CD14-positive monocyte (primary cell): Measurements from ENCODE around the gene ATRN. TPM values are rescaled to one million over a fixed set of nuclear protein-coding genes. Genes with fewer than 3 reads are reported as not detected.

ENCODE experiments used
- DNase-seq, 3 donors: peaks; one replicate each; pipeline ENCODE4 v3.0.0-alpha.2; 2011 to 2022
- H2AFZ ChIP-seq: 2 replicates; pipeline ENCODE4 v1.6.0; 2012; ENCODE audit warnings: mild to moderate bottlenecking, low read depth, low read length, inconsistent platforms; ENCODE audit not compliant: insufficient read depth, poor library complexity, severe bottlenecking
- H3K27ac ChIP-seq, 2 donors: 1 replicate in 1 of 2; 2 replicates in 1 of 2; pipeline ENCODE4 v1.5.1; 2012 to 2013; ENCODE audit warnings: low read length in 2 of 2, control low read depth in 1 of 2, inconsistent platforms in 1 of 2, low read depth in 1 of 2, mild to moderate bottlenecking in 1 of 2
- H3K27me3 ChIP-seq, 2 donors: one replicate each; pipeline versions ENCODE4 v1.6.0 to v1.6.1; 2011 to 2013; ENCODE audit warnings: low read length in 2 of 2; ENCODE audit not compliant: control insufficient read depth in 2 of 2, insufficient read depth in 2 of 2
- H3K36me3 ChIP-seq, 2 donors: replicated peaks in 1 of 2; 1 replicate in 1 of 2; 2 replicates in 1 of 2; pipeline versions ENCODE4 v1.5.1 to v1.6.1; 2012 to 2013; ENCODE audit warnings: low read length in 2 of 2, control low read depth in 1 of 2, inconsistent platforms in 1 of 2, mild to moderate bottlenecking in 1 of 2; ENCODE audit not compliant: insufficient read depth in 2 of 2, control insufficient read depth in 1 of 2
- H3K4me1 ChIP-seq, 2 donors: 1 replicate in 1 of 2; 2 replicates in 1 of 2; pipeline versions ENCODE4 v1.5.1 to v1.6.1; 2012 to 2013; ENCODE audit warnings: low read length in 2 of 2, control low read depth in 1 of 2, inconsistent platforms in 1 of 2, mild to moderate bottlenecking in 1 of 2, moderate library complexity in 1 of 2; ENCODE audit not compliant: insufficient read depth in 2 of 2, control insufficient read depth in 1 of 2
- H3K4me2 ChIP-seq: replicated peaks from 2 replicates; pipeline ENCODE3; 2012; ENCODE audit warnings: low read length, moderate library complexity, mild to moderate bottlenecking; ENCODE audit not compliant: poor library complexity, severe bottlenecking; ENCODE audit errors: extremely low read depth
- H3K4me3 ChIP-seq, 3 experiments: fragments of 200-600 bp in 1 of 3; sonication (generic) in 1 of 3; replicated peaks in 1 of 3; 1 replicate in 2 of 3; 2 replicates in 1 of 3; pipeline ENCODE4 v1.5.1; 2011 to 2013; ENCODE audit warnings: low read length in 3 of 3, mild to moderate bottlenecking in 3 of 3, control low read depth in 2 of 3, low read depth in 2 of 3, inconsistent platforms in 1 of 3, moderate library complexity in 1 of 3
- H3K79me2 ChIP-seq: 2 replicates; pipeline ENCODE4 v1.6.0; 2012; ENCODE audit warnings: mild to moderate bottlenecking, control low read depth, inconsistent platforms, low read length, moderate library complexity; ENCODE audit not compliant: insufficient read depth
- H3K9ac ChIP-seq: 2 replicates; pipeline ENCODE4 v1.6.0; 2017; ENCODE audit warnings: low read length, mild to moderate bottlenecking; ENCODE audit not compliant: insufficient read depth, poor library complexity, severe bottlenecking
- H3K9me3 ChIP-seq, 2 donors: replicated peaks in 1 of 2; 1 replicate in 1 of 2; 2 replicates in 1 of 2; pipeline versions ENCODE4 v1.5.1 to v1.6.1; 2012 to 2013; ENCODE audit warnings: low read length in 2 of 2, control low read depth in 1 of 2; ENCODE audit not compliant: control insufficient read depth in 1 of 2, insufficient read depth in 1 of 2
- H4K20me1 ChIP-seq: 2 replicates; pipeline ENCODE4 v1.6.0; 2012; ENCODE audit warnings: mild to moderate bottlenecking, low read length, control low read depth, moderate library complexity; ENCODE audit not compliant: insufficient read depth
- H3K27ac Mint-ChIP-seq, 7 donors: one replicate each; pipeline ENCODE4 v1.8.0; 2020; ENCODE audit warnings: mild to moderate bottlenecking in 7 of 7, mixed read lengths in 7 of 7, moderate library complexity in 6 of 7, inconsistent platforms in 2 of 7
- H3K27me3 Mint-ChIP-seq, 3 donors: one replicate each; pipeline ENCODE4 v1.8.0; 2021 to 2022; ENCODE audit warnings: low read depth in 3 of 3, mild to moderate bottlenecking in 3 of 3, mixed read lengths in 3 of 3, moderate library complexity in 3 of 3, inconsistent platforms in 1 of 3
- H3K36me3 Mint-ChIP-seq, 2 donors: one replicate each; pipeline ENCODE4 v1.8.0; 2020; ENCODE audit warnings: mixed read lengths in 2 of 2, inconsistent platforms in 1 of 2, mild to moderate bottlenecking in 1 of 2
- H3K4me1 Mint-ChIP-seq: one replicate; pipeline ENCODE4 v1.8.0; 2020; ENCODE audit warnings: mild to moderate bottlenecking, mixed read lengths
- H3K4me3 Mint-ChIP-seq, 2 donors: one replicate each; pipeline ENCODE4 v1.8.0; 2020; ENCODE audit warnings: mild to moderate bottlenecking in 2 of 2, mixed read lengths in 2 of 2, moderate library complexity in 1 of 2
- H3K9me3 Mint-ChIP-seq, 7 donors: one replicate each; pipeline ENCODE4 v1.8.0; 2020 to 2022; ENCODE audit warnings: mixed read lengths in 7 of 7, mild to moderate bottlenecking in 6 of 7, moderate library complexity in 6 of 7, inconsistent platforms in 2 of 7
- WGBS: methylation state at CpG from one replicate; pipeline ENCODE4 v1.1.5; 2013; ENCODE audit warnings: missing lambda C conversion rate; ENCODE audit not compliant: insufficient coverage; 5-methylcytosine and 5-hydroxymethylcytosine counted together
- intact Hi-C, 2 donors: fragments of 100-400 bp; cut with micrococcal nuclease; formaldehyde crosslinking; loops; one replicate each; pipeline versions ENCODE4 v1.15.0 to v1.15.1; 2023
- polyA plus RNA-seq, 3 donors: library from polyadenylated mRNA; depleted of rRNA in 1 of 3; unstranded in 2 of 3; stranded (reverse) in 1 of 3; fragments of 300-500 nt in 2 of 3; fragments of >200 nt in 1 of 3; fragmentation: Illumina TruSeq in 2 of 3; gene quantifications; 1 replicate in 2 of 3; 2 replicates in 1 of 3; pipeline ENCODE4 v1.2.3, GENCODE V29; 2012 to 2021
- TF ChIP-seq, protein P1 (sequence below): fragments of 200-600 bp; IDR thresholded peaks from one replicate; pipeline ENCODE4 v1.8.0; 2022; ENCODE audit warnings: antibody characterized with exemption, mild to moderate bottlenecking

ATRN gene
- polyA plus RNA-seq, 3 donors = 10.2 to 17.4 (median 11.5) TPM

DNA sequence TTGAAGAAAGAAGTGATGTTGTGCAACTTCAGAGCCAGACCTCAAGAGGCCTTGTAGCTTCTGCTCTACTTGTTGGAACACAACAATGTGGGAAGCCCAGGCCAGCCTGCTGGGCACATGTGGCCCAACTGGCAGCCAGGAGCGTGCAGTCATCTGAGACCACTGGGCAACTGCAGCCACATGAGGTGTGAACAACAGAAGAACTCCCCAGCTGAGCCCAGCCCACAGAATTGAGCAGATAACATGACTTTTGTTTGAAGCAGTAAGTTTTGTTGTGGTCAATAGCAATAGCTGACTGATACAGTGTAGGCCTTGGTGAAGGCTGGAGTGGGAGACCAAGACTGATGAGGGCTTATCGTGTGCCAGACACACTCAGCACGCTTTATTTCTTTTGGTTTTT lies 219.6 kb downstream of the ATRN start:
- H2AFZ ChIP-seq = no peak overlapping the region
- H3K4me2 ChIP-seq = no peak overlapping the region
- no peaks in the 10 kb centered on the region for H4K20me1 ChIP-seq
- Mint-ChIP-seq H3K9me3 (peaks cover 0 to 2% (median 0%) of the 10 kb centered on the region in 7 donors), H3K4me3 (no peak overlapping the region), H3K27ac (no peak overlapping the region), H3K36me3 (no peaks in the 10 kb centered on the region), H3K27me3 (peaks cover 2 to 17% (median 9%) of the 10 kb centered on the region in 3 donors), H3K4me1 (peaks cover 4% of the 10 kb centered on the region)
- no peak for DNase-seq
- no peaks in the 10 kb centered on the region for H3K79me2 ChIP-seq
- H3K36me3 ChIP-seq = no peaks in the 10 kb centered on the region
- no peak overlapping the region for H3K4me3 ChIP-seq
- no peaks in the 10 kb centered on the region for H3K9me3 ChIP-seq
- no peak overlapping the region for H3K9ac ChIP-seq
- TF ChIP-seq, protein P1, sequence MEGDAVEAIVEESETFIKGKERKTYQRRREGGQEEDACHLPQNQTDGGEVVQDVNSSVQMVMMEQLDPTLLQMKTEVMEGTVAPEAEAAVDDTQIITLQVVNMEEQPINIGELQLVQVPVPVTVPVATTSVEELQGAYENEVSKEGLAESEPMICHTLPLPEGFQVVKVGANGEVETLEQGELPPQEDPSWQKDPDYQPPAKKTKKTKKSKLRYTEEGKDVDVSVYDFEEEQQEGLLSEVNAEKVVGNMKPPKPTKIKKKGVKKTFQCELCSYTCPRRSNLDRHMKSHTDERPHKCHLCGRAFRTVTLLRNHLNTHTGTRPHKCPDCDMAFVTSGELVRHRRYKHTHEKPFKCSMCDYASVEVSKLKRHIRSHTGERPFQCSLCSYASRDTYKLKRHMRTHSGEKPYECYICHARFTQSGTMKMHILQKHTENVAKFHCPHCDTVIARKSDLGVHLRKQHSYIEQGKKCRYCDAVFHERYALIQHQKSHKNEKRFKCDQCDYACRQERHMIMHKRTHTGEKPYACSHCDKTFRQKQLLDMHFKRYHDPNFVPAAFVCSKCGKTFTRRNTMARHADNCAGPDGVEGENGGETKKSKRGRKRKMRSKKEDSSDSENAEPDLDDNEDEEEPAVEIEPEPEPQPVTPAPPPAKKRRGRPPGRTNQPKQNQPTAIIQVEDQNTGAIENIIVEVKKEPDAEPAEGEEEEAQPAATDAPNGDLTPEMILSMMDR = no peak
- no peaks in the 10 kb centered on the region for H3K4me1 ChIP-seq
- 100% methylated on average over 1 of the region's 3 CpGs for WGBS
- intact Hi-C loops = no loop called here
- peaks cover 0 to 4% of the 10 kb centered on the region in 2 donors for H3K27me3 ChIP-seq
- no peak overlapping the region for H3K27ac ChIP-seq

DNA sequence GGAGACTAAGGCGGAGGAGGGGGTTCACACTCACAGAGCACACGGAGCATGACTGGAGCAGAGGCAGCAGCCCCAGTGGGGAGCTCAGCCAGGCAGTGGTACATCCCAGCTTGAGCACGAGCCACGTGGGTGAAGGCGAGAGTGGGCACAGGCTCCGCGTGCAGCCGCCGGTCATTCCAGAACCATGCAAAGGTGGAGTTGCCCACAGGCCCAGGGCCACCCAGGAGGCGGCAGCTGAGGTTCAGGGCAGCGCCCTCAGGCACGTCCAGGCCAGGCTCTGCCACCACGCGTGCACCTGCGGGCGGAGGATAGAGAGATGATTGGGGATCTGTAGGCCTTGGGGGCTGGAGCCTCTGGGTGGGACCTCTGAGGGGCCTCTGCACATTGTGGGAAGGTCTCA lies 220.5 kb downstream of the ATRN start:
- WGBS = 96% methylated on average over 16 of the region's 16 CpGs
- intact Hi-C loops = no loop called here
- Histone ChIP-seq H3K4me2 (no peak overlapping the region), H3K27me3 (peaks cover 0 to 3% of the 10 kb centered on the region in 2 donors), H3K79me2 (no peaks in the 10 kb centered on the region), H2AFZ (no peak overlapping the region), H3K4me1 (no peaks in the 10 kb centered on the region), H3K36me3 (no peaks in the 10 kb centered on the region), H3K4me3 (no peak overlapping the region), H3K27ac (no peak overlapping the region), H3K9me3 (peaks cover under 1 to 3% of the 10 kb centered on the region in 2 donors), H3K9ac (no peak overlapping the region), H4K20me1 (no peaks in the 10 kb centered on the region)
- H3K9me3 Mint-ChIP-seq = peaks cover under 1 to 3% (median 2%) of the 10 kb centered on the region in 7 donors
- H3K27me3 Mint-ChIP-seq = peaks cover 2 to 9% (median 8%) of the 10 kb centered on the region in 3 donors
- H3K27ac Mint-ChIP-seq = peak overlapping the region in 1 of 7 donors; percentile 33
- H3K36me3 Mint-ChIP-seq = peaks cover 0 to 1% of the 10 kb centered on the region in 2 donors
- no peak overlapping the region for H3K4me3 Mint-ChIP-seq
- TF ChIP-seq, protein P1 = no peak
- no peak for DNase-seq
- peaks cover 4% of the 10 kb centered on the region for H3K4me1 Mint-ChIP-seq
